RWPE1 (cell line): ENCODE measurements around the gene AHR.
"Not testable (repeated sequence)": the region's sequence is repeated elsewhere in the genome, so short reads cannot be mapped to it uniquely, and the experiment has no call there.

Source experiments
- CTCF ChIA-PET: fragments of 350-600 bp; sonication (Branson Sonifier 250); formaldehyde crosslinking; extraction: SDS; loops from one replicate; lab custom pipeline; 2021; lab: Yijun Ruan, JAX
- POLR2A ChIA-PET: fragments of 400-600 bp; formaldehyde crosslinking; extraction: SDS; loops from one replicate; lab custom pipeline; 2020; ENCODE audit warnings: antibody characterized with exemption; ENCODE audit not compliant: low non-redundant PET; lab: Yijun Ruan, JAX
- DNase-seq: peaks from one replicate; pipeline ENCODE4 v3.0.0; 2012; ENCODE audit warnings: low spot score
- H3K27ac ChIP-seq: fragments of 450-650 bp; 2 replicates; pipeline ENCODE4 v1.5.1; 2017
- CTCF ChIP-seq: fragments of 450-650 bp; conservative IDR thresholded peaks from 2 replicates; pipeline ENCODE4 v1.5.1; 2017; ENCODE audit warnings: low read depth, mild to moderate bottlenecking

AHR gene

GRCh38 chr7:17390392-17390791 is 91.9 kb downstream of the AHR start:
- ChIA-PET CTCF (interaction anchor here (0.6 to 1.5 kb wide), 2 partner anchors 14 to 50 kb away, joined by 3 to 4 read pairs; no protein-coding TSS in a partner anchor), POLR2A (no interaction called here)
- no peak for DNase-seq
- no peak for TF ChIP-seq CTCF
- no peak overlapping the region for H3K27ac ChIP-seq

- no peak for DNase-seq
- no peak overlapping the region for H3K27ac ChIP-seq
- ChIA-PET POLR2A (no interaction called here), CTCF (no interaction called here)
- no peak for TF ChIP-seq CTCF
These were observed 92.9 kb downstream of the AHR start for GRCh38 chr7:17391366-17391765.

- DNase-seq = no peak
- CTCF ChIA-PET = no interaction called here
- no peak for TF ChIP-seq CTCF
- POLR2A ChIA-PET = no interaction called here
- no peak overlapping the region for H3K27ac ChIP-seq
These were observed 94.4 kb downstream of the AHR start for GRCh38 chr7:17392846-17393245.

GRCh38 chr7:17394563-17394962 is 96.1 kb downstream of the AHR start:
- CTCF ChIA-PET, POLR2A ChIA-PET, DNase-seq, H3K27ac ChIP-seq: not testable (repeated sequence)
